Measurements from ENCODE around the gene SOHLH2. TPM values are rescaled to one million over a fixed set of nuclear protein-coding genes. Genes with fewer than 3 reads are reported as not detected.

The SOHLH2 gene
- total and polyA plus RNA-seq, 2 of the 4 experiments (the other 2 are of a cell fraction): 0.17 to 0.18 TPM

DNA sequence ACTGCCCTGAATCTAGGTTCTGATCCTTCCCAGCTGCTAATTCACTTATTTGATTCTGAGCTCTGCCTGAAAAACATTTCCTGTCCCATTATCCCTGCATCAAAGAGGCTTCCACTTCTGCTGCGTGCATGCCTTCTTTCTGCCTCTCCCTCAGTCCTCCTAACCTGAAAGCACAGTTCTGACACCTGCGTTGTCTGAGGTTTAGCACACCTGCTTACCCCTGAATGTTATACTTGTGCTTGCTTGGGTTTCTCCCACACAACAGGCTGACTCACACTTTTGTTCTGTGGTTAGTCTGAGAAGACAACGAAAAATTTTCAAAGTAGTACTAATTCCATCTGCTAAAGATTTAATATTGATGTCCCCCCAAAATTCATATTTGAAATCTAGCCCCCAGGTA lies 3.1 kb upstream of the SOHLH2 start:
- dilution Hi-C loops (cut with HindIII; ENCODE audit: low sequenced_read_pairs, unreplicated experiment): no loop called here
- ATAC-seq (ENCODE audit: low read depth) (no peak), DNase-seq (no peak)
- H3K9ac ChIP-seq (ENCODE audit: low read depth, low read length): no peak overlapping the region
- no peaks in the 10 kb centered on the region for H3K79me1 ChIP-seq (ENCODE audit: low read depth in 1 of 2, low read length in 2 of 2)
- BruUV-seq (replicated peaks): no TSS peak
- H4K91ac ChIP-seq (ENCODE audit: insufficient read depth, low read depth, low read length): no peak overlapping the region
- H4K5ac ChIP-seq (ENCODE audit: low read depth, low read length): no peak overlapping the region
- no peak overlapping the region for H3K4me2 ChIP-seq (ENCODE audit: low read depth, low read length)
- no peak overlapping the region for H4K8ac ChIP-seq (ENCODE audit: low read depth in 2 of 2, low read length in 2 of 2)
- no peaks in the 10 kb centered on the region for H3K4me1 ChIP-seq (ENCODE audit: control insufficient read depth, insufficient read depth, low read length)
- intact Hi-C loops (cut with micrococcal nuclease): no loop called here
- no peak overlapping the region for H2AFZ ChIP-seq (replicated peaks; ENCODE audit: low read length, poor library complexity)
- H2BK120ac ChIP-seq (ENCODE audit: low read depth, low read length): no peak overlapping the region
- no peaks in the 10 kb centered on the region for H3K9me1 ChIP-seq (ENCODE audit: insufficient read depth, low read length)
- H3K18ac ChIP-seq (ENCODE audit: low read depth, low read length): no peak overlapping the region
- H3K27me3 ChIP-seq (ENCODE audit: control insufficient read depth, insufficient read depth, low read length): no peaks in the 10 kb centered on the region
- H3K56ac ChIP-seq (ENCODE audit: extremely low read depth, insufficient read depth, low read length): no peak overlapping the region
- no peaks in the 10 kb centered on the region for H4K20me1 ChIP-seq (ENCODE audit: insufficient read depth, low read length)
- H2AK5ac ChIP-seq (ENCODE audit: low read depth, low read length): no peak overlapping the region
- TF ChIP-seq FOS (IDR thresholded peaks at IDR 0.05; ENCODE audit: low read depth, low read length) (no peak), RCOR1 (IDR thresholded peaks at IDR 0.05; ENCODE audit: insufficient replicate concordance, low read length) (no peak), RFX5 (IDR thresholded peaks at IDR 0.05; ENCODE audit: low read depth, low read length) (no peak)
- H2BK20ac ChIP-seq (ENCODE audit: low read depth, low read length): no peak overlapping the region
- H3K27ac ChIP-seq (ENCODE audit: insufficient read depth, low read length): no peak overlapping the region
- H2BK5ac ChIP-seq (ENCODE audit: low read depth, low read length, poor library complexity, severe bottlenecking): no peak overlapping the region
- H3K14ac ChIP-seq (replicated peaks; ENCODE audit: low read depth, low read length): no peak overlapping the region
- in situ Hi-C loops (cut with MboI; ENCODE audit: low sequenced_read_pairs): no loop called here
- POLR2A ChIA-PET (ENCODE audit: unreplicated experiment): no interaction called here
- CTCF ChIA-PET: no interaction called here
- no peaks in the 10 kb centered on the region for H3K36me3 ChIP-seq (ENCODE audit: control insufficient read depth, insufficient read depth, low read length)
- no peak overlapping the region for H3K23ac ChIP-seq (ENCODE audit: low read depth, low read length)
- H3K9me3 ChIP-seq (ENCODE audit: control insufficient read depth, insufficient read depth, low read length): no peaks in the 10 kb centered on the region
- no peak overlapping the region for H2AK9ac ChIP-seq (replicated peaks; ENCODE audit: low read depth, low read length, poor library complexity)
- H3K4ac ChIP-seq (ENCODE audit: low read depth, low read length): no peak overlapping the region
- H2BK15ac ChIP-seq (ENCODE audit: low read depth, low read length): no peak overlapping the region
- H3K4me3 ChIP-seq (ENCODE audit: insufficient read depth, low read depth, low read length): no peak overlapping the region
- 29% methylated on average over 1 of the region's 3 CpGs; no CpG with 5 or more reads in 1 of the 2 experiments for WGBS, 2 experiments (ENCODE audit: extremely low coverage in 2 of 2, insufficient read length in 1 of 2)
